ENCODE data around the gene RYR1. TPM values are rescaled to one million over a fixed set of nuclear protein-coding genes. Genes with fewer than 3 reads are reported as not detected.

RYR1 gene
- total and polyA plus RNA-seq, 8 donors: 1.5 to 5.8 (median 3.6) TPM

DNA sequence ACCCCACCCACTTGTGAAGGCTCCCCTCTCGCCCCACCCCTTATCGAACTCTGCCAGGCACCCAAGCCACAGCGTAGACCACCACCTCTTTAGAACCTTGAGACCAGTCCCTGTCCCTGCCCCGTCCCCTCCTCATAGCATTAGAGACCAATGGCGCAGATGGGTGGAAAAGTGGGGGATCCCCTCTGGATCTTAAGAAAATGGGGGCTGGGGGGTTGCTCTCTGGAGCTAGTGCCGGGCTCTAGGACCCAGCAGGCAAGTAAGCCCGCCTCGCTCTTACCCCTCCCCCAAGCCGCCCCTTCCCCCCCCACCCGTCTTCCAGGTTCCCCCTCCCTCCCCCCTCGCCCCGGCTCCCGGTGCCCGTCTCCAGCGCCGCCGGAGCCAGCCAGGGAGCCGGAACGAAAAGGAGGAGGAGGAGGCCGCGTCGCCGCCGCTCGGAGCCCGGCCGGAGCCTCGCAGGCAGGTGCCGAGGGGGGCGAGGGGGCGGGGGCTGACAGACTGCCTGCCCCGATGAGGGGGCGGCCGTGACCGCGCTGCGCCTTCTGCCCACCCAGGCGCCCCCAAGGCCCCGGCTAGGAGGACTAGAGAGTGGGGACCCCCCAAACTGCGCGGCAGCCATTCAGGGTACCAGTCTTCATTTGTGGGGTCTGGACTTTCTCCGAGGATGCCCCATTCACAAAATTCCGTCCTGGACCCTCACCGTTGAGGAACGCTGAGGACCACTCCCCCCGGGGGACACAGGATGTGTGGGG lies 45.0 kb upstream of the RYR1 start, which contains the start of gene SPRED3:
SPRED3 (plus strand) TSS at position 349 of the 752 bp plus-strand sequence. CDS start 1,606 bp downstream, outside the sequence.
- peaks cover under 1 to 87% of the 10 kb centered on the region in 2 donors for H3K27me3 ChIP-seq
- peak in 1 of 4 donors; percentile 80 for DNase-seq

DNA sequence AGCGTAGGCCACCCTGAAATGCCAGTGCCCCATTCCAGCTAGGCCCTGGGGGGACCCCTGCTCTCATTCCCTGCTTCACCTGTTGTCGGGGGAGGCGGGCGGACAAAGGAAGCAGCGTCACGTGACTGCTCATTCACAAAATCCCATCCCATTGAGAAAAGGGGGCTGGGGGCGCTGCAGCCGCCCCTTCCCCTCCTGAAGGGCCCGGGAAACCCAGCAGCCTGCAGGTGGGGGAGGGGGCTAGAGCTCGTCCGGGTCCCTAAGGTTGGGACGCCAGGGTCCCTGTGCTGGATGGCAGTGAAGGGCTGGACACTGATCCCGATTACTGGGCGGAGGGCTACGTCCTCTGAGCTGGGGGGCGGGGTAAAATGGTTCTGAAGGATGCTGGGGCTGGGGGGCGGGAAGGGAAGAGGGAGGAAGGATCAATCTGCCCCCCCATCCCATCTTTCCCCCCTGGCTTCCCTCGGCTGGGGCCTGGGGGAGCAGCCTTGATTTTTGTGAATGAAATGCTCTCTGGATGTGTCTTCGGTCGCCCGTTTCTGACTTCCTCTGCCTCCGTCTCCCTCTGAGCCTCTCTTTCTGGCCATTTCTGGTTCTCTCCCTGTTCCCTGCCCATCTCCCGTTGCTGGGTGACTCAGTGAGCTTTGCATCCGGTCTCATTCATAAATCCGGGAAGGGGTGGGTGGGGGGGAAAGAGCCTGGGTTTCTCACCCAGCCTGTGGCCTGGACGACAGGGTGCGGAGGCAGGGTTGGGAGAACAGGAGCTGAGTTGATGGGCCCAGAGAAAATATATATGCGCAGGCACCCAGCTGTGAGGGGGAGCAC lies 44.2 kb upstream of the RYR1 start:
- DNase-seq: no peak
- Histone ChIP-seq H3K9me3 (no peaks in the 10 kb centered on the region), H3K4me1 (peaks cover 17 to 42% of the 10 kb centered on the region in 2 donors), H3K27ac (peak overlapping the region; percentile 48 to 65), H3K27me3 (peaks cover 8 to 95% of the 10 kb centered on the region in 2 donors), H3K36me3 (peaks cover 0 to 20% of the 10 kb centered on the region in 2 donors), H3K4me3 (peak overlapping the region; percentile 40 to 54)
- ATAC-seq: no peak
- no peak for TF ChIP-seq CTCF (IDR thresholded peaks at IDR 0.05)
- intact Hi-C loops (cut with DNase I): no loop called here

More for the DNA sequence above, 45.0 kb upstream of the RYR1 start, which contains the start of gene SPRED3:
- peak within 1 kb of the TSS; percentile 48 to 70 for H3K27ac ChIP-seq
- H3K36me3 ChIP-seq: peaks cover 0 to 28% of the 10 kb centered on the region in 2 donors
- ATAC-seq: peak; percentile 2
- no peak for TF ChIP-seq CTCF (IDR thresholded peaks at IDR 0.05)
- H3K4me3 ChIP-seq: peak within 1 kb of the TSS; percentile 40 to 54
- peaks cover 17 to 42% of the 10 kb centered on the region in 2 donors for H3K4me1 ChIP-seq
- intact Hi-C loops (cut with DNase I): no loop called here
- H3K9me3 ChIP-seq: no peaks in the 10 kb centered on the region

DNA sequence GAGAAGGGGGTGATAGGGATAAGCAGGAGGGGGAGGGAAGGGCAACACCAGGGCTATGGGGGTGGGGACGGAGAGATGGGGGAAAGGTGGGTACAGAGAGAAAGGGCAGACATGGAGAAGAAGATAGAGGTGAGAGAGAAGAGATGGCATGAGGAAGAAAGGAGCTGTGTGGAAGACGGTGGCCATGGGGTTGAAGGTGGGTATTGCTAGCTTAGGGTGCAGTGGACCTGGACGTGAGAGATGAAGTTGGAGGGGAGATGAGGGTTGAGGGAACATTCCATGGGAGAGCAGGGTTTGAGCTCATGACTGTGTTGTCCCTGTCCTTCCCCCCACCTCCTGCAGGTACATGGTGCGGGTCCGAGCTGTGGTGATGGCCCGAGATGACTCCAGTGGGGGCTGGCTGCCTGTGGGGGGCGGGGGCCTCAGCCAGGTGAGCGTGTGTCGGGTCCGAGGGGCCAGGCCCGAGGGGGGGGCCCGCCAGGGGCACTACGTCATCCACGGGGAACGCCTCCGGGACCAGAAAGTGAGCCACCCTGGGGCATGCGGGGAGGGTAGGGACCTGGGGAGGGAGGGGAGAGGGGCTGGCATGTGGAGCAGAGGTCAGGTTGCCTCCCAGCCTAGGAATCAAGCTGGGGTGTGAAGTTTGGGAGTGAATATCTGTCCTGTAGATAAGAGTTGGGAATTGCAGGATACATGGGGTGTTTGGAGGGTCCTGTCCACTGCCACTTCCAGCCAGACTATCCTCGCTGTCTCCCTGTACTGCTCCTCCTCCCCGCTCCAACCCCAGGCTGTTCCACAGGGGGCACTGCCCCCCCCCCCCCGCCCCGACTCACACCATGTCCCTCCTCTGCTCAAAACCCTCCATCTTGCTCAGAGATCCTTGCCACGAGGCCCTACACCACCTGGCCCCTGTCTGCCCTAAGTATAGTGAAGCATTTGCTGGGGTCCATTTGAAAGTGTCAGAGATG lies 43.2 kb upstream of the RYR1 start:
- TF ChIP-seq CTCF (IDR thresholded peaks at IDR 0.05): no peak
- H3K4me3 ChIP-seq: no peak overlapping the region
- H3K4me1 ChIP-seq: peaks cover 17 to 44% of the 10 kb centered on the region in 2 donors
- intact Hi-C loops (cut with DNase I): no loop called here
- peak in 1 of 4 donors; percentile 13 for DNase-seq
- peaks cover 15 to 97% of the 10 kb centered on the region in 2 donors for H3K27me3 ChIP-seq
- no peak for ATAC-seq
- no peaks in the 10 kb centered on the region for H3K9me3 ChIP-seq
- peaks cover 0 to 12% of the 10 kb centered on the region in 2 donors for H3K36me3 ChIP-seq
- H3K27ac ChIP-seq: peak overlapping the region in 1 of 2 donors; percentile 65

GRCh38 chr19:38391911-38392464 lies 41.5 kb upstream of the RYR1 start:
- intact Hi-C loops (cut with DNase I): no loop called here
- H3K4me3 ChIP-seq: no peak overlapping the region
- DNase-seq (no peak), ATAC-seq (no peak)
- H3K27me3 ChIP-seq: peaks cover 33 to 97% of the 10 kb centered on the region in 2 donors
- H3K27ac ChIP-seq: no peak overlapping the region
- no peaks in the 10 kb centered on the region for H3K36me3 ChIP-seq
- H3K9me3 ChIP-seq: no peaks in the 10 kb centered on the region
- peaks cover 11 to 35% of the 10 kb centered on the region in 2 donors for H3K4me1 ChIP-seq
- TF ChIP-seq CTCF (IDR thresholded peaks at IDR 0.05): no peak

Measured in left lung (tissue), 10 donors.